ENCODE measurements around the gene PBX4. TPM values are rescaled to one million over a fixed set of nuclear protein-coding genes. Genes with fewer than 3 reads are reported as not detected.

The PBX4 gene
- total and polyA plus RNA-seq, 2 experiments from 2014 or later, result 2.6 to 4.1 TPM

- TF ChIP-seq ZNF462 (CRISPR knock-in tag; IDR thresholded peaks at IDR 0.05) (no peak), STAT1 (IDR thresholded peaks at IDR 0.05; ENCODE audit: unreplicated experiment) (no peak), ZNF114 (CRISPR knock-in tag; IDR thresholded peaks at IDR 0.05) (no peak)
Observed at GRCh38 chr19:19517235-19517619, 101.3 kb downstream of the PBX4 start (continued).

GRCh38 chr19:19515642-19516519, 102.6 kb downstream of the PBX4 start, which contains the start of gene NDUFA13:
Gene NDUFA13, plus strand, starts transcription at chr19:19516225. Its CDS starts 14 bp downstream, at chr19:19516239.
- H3K36me3 Mint-ChIP-seq (ENCODE audit: low read depth), result peaks cover 30% of the 10 kb centered on the region

More at GRCh38 chr19:19515642-19516519, 102.6 kb downstream of the PBX4 start, which contains the start of gene NDUFA13:
- Histone ChIP-seq H3K4me2 (peak within 1 kb of the TSS; percentile 99), H3K27me3 (ENCODE audit: insufficient read depth) (no peaks in the 10 kb centered on the region), H4K20me1 (replicated peaks; ENCODE audit: insufficient read depth) (peaks cover 12% of the 10 kb centered on the region; the same call in 1 of the 2 replicates), H3K9me2 (ENCODE audit: insufficient read depth) (no peaks in the 10 kb centered on the region), H3K4me1 (ENCODE audit: insufficient read depth) (no peaks in the 10 kb centered on the region; the same call in 1 of the 2 replicates), H3K79me2 (replicated peaks; ENCODE audit: insufficient read depth) (peaks cover 44% of the 10 kb centered on the region), H3K4me3 (peak within 1 kb of the TSS; percentile 99), H3F3A (replicated peaks; ENCODE audit: low read depth) (0 out of 2 replicates have a peak, but pooled peaks cover 3% of the 10 kb centered on the region), H3K36me3 (ENCODE audit: insufficient read depth) (0 out of 2 replicates have a peak, but pooled peaks cover 3% of the 10 kb centered on the region), H3K27ac (ENCODE audit: low read depth) (peak within 1 kb of the TSS; percentile 92), H2AFZ (peak within 1 kb of the TSS; percentile 98)
- no peaks in the 10 kb centered on the region; the same call in 2 of the 3 replicates for H3K9me3 Mint-ChIP-seq
- peak within 1 kb of the TSS; percentile 95 for H3K4me3 Mint-ChIP-seq
- H3K27me3 Mint-ChIP-seq (ENCODE audit: insufficient read depth, low read depth, poor library complexity), result peaks cover 13% of the 10 kb centered on the region
- peaks cover 3% of the 10 kb centered on the region; the same call in 2 of the 3 replicates for H3K4me1 Mint-ChIP-seq
- DNase-seq (ENCODE audit: low spot score) (peak; percentile 97), ATAC-seq (peak; percentile 90)
- TF ChIP-seq CTCF (conservative IDR thresholded peaks at IDR 0.05; ENCODE audit: low read depth in 2 of 2) (peak; percentile 25 to 29; a peak in 2 of 4 replicates), POLR2AphosphoS5 (IDR thresholded peaks at IDR 0.05; ENCODE audit: low read depth) (peak; percentile 96), ETS1 (IDR thresholded peaks at IDR 0.05) (peak; percentile 94), JUNB (IDR thresholded peaks at IDR 0.05; ENCODE audit: unreplicated experiment) (no peak), ZNF331 (CRISPR knock-in tag; IDR thresholded peaks at IDR 0.05; ENCODE audit: low read depth) (no peak), CREB1 (CRISPR knock-in tag; IDR thresholded peaks at IDR 0.05; ENCODE audit: low read depth) (peak; percentile 86), EZH2 (IDR thresholded peaks at IDR 0.05; ENCODE audit: low read depth, unreplicated experiment) (no peak)
- H3K27ac Mint-ChIP-seq, result peak within 1 kb of the TSS; percentile 96

Measured in GM23338 (cell line).